Mucosa of stomach (tissue), 1 donor: ENCODE measurements around the gene CTIF.

Experiments
- H3K27me3 ChIP-seq: one replicate; pipeline ENCODE4 v1.7.0; 2013; ENCODE audit warnings: mild to moderate bottlenecking, low read length; ENCODE audit not compliant: control insufficient read depth, insufficient read depth
- H3K36me3 ChIP-seq: one replicate; pipeline ENCODE4 v1.7.0; 2013; ENCODE audit warnings: low read length; ENCODE audit not compliant: control insufficient read depth, insufficient read depth
- H3K4me1 ChIP-seq: one replicate; pipeline ENCODE4 v1.7.0; 2013; ENCODE audit warnings: mild to moderate bottlenecking, low read length; ENCODE audit not compliant: control insufficient read depth, insufficient read depth
- H3K4me3 ChIP-seq: one replicate; pipeline ENCODE4 v1.7.0; 2013; ENCODE audit warnings: low read length
- H3K9ac ChIP-seq: one replicate; pipeline ENCODE4 v1.7.0; 2013; ENCODE audit warnings: mild to moderate bottlenecking, low read length, moderate library complexity
- H3K9me3 ChIP-seq: one replicate; pipeline ENCODE4 v1.7.0; 2013; ENCODE audit warnings: mild to moderate bottlenecking, low read length, moderate library complexity; ENCODE audit not compliant: control insufficient read depth
- donor health status: Pancreatic carcinoma.

CTIF gene

DNA sequence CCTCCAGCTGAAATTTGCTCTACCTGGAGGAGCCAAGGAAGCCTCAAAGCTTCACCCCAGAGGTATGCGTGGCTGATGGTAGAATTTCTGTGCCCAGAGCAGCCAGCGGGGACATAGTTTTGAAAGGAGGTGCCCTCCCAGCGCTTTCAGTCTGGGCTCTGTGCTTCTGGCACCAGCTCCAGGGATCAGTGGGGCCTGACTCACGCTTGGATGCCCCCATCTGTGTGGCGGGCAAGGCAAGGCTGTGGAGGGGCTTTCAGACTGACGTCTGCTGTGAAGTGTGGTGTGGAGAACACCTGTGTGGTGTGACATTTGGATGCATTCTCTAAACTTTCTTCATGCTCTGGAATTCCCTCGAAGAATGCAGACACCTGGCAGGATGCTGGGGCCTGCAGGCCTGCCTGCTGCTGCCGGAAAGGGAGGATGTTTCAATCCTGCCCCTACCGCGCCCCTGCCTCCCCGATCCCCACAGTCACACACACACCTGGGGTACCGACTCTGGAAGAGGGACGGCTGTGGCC lies 84.1 kb downstream of the CTIF start:
- H3K4me1 ChIP-seq: no peaks in the 10 kb centered on the region
- H3K4me3 ChIP-seq: no peak overlapping the region
- H3K27me3 ChIP-seq: no peaks in the 10 kb centered on the region
- H3K9me3 ChIP-seq: no peaks in the 10 kb centered on the region
- H3K36me3 ChIP-seq: no peaks in the 10 kb centered on the region
- H3K9ac ChIP-seq: no peak overlapping the region

DNA sequence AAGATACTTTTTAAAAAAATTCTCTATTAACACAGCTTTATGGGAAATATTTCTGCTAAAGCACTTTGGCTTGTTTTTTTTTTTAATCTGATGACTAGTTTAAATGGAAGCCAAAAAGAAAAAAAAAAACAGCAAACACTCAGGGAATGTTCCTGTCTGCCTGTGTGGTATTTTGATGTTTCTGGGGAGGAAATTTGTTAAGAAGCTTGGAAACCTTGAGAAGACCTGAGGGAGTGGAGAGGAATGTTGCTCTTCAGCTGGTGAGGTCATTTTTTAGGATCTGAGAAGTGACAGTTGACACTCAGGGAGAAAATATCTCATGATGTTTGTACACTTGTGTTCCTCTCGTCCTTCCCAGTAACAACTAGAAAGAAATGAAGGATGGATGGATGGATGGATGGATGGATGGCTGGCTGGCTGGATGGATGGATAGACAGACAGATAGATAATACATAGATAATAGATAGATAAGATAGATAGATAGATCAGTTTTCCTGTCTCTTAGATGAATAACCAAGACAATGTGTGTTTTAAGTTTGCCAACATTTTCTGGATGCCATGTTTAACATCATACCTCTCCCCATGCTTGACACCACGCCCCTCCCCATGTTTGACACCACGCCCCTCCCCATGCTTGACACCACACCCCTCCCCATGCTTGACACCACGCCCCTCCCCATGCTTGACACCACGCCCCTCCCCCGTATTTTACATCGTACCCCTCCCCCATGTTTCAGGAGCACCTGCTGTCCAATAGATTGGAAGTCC lies 84.8 kb downstream of the CTIF start:
- Histone ChIP-seq H3K9me3 (no peaks in the 10 kb centered on the region), H3K36me3 (no peaks in the 10 kb centered on the region), H3K4me1 (no peaks in the 10 kb centered on the region), H3K27me3 (no peaks in the 10 kb centered on the region), H3K9ac (no peak overlapping the region), H3K4me3 (no peak overlapping the region)

DNA sequence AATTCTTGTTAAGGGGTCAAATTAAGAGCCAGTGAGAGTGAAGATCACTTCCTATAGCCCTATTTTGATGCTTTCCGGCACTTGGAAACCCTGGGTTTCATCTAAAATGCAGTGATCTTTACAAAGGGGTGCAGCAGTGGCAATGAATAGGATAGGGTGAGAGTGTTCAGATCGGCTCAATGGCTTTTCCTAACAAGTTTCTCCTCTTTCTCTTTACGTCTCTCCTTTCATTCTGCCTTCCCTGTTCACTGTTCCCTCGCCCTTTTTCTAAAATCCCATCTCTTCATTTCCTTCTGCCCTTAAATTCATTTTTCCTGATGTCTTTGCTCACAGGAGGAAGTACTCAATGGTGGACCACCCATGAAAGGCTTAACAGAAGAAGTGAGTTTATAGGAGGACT lies 86.0 kb downstream of the CTIF start:
- H3K27me3 ChIP-seq: no peaks in the 10 kb centered on the region
- no peaks in the 10 kb centered on the region for H3K36me3 ChIP-seq
- no peaks in the 10 kb centered on the region for H3K9me3 ChIP-seq
- no peak overlapping the region for H3K9ac ChIP-seq
- H3K4me3 ChIP-seq: no peak overlapping the region
- no peaks in the 10 kb centered on the region for H3K4me1 ChIP-seq

DNA sequence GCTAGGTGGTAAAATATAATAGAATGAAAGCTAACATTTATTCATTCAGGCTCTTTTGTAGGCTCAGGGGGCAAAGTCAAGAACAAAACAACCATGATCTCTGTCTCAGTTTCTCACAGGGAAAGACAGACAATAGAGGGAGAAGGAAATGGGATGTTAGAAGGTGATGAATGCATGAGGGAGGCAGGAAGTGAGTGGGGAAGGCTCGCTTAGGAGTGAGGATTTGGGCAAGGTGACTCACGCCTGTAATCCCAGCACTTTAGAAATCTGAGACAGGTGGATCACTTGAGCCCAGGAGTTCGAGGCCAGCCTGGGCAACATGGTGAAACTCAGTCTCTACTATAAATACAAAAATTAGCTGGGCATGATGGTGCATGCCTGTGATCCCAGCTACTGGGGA lies 88.4 kb downstream of the CTIF start:
- Histone ChIP-seq H3K9me3 (no peaks in the 10 kb centered on the region), H3K27me3 (no peaks in the 10 kb centered on the region), H3K9ac (no peak overlapping the region), H3K4me3 (no peak overlapping the region), H3K36me3 (no peaks in the 10 kb centered on the region), H3K4me1 (no peaks in the 10 kb centered on the region)

DNA sequence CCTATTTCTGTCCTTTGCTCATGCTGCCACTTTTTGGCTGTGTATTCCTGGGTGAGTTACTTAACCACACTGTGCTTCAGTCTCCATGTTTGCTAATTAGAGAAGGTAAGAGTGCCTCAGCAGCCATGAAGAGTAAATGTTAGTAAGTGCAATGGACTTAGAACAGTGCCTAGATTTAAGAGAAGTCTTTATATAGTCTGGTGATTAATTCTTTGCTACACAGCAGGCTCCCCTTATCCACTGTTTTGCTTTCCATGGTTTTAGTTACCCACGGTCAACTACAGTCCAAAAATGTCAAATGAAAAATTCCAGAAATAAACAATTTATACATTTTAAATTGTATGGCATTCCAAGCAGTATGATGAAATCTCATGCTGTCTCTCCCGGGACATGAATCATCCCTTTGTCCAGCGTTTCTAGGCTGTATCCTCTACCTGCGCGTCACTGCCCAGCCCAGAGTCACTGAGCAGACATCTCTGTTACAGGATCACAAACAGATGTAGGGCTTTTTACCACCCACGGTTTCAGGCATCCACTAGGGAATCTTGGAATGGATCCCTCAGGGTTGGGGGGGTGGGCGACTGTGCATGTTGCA lies 91.0 kb downstream of the CTIF start:
- H3K4me3 ChIP-seq: no peak overlapping the region
- H3K27me3 ChIP-seq: no peaks in the 10 kb centered on the region
- H3K9ac ChIP-seq: no peak overlapping the region
- H3K4me1 ChIP-seq: no peaks in the 10 kb centered on the region
- no peaks in the 10 kb centered on the region for H3K9me3 ChIP-seq
- H3K36me3 ChIP-seq: no peaks in the 10 kb centered on the region

DNA sequence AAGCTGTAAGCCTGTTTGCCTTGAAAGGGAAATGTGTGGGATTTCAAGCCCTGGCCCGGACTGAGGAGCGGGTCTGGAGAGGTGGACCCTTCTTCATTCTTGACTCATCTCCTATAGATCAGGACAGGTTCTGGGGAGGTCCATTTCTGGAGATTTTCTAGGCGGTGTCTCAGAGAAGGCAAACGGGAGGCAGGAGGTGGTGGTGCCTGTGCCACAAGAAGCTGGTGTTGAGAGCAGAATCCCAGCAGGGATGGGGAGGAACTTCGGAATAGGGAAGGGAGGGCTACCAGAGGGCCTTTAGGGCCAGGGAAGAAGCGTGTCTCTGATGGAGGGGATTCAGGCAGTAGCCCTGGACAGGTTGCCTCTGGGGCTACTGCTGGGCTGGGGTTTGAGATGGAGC lies 93.0 kb downstream of the CTIF start:
- Histone ChIP-seq H3K9ac (no peak overlapping the region), H3K27me3 (no peaks in the 10 kb centered on the region), H3K9me3 (no peaks in the 10 kb centered on the region), H3K4me1 (no peaks in the 10 kb centered on the region), H3K36me3 (no peaks in the 10 kb centered on the region), H3K4me3 (no peak overlapping the region)

DNA sequence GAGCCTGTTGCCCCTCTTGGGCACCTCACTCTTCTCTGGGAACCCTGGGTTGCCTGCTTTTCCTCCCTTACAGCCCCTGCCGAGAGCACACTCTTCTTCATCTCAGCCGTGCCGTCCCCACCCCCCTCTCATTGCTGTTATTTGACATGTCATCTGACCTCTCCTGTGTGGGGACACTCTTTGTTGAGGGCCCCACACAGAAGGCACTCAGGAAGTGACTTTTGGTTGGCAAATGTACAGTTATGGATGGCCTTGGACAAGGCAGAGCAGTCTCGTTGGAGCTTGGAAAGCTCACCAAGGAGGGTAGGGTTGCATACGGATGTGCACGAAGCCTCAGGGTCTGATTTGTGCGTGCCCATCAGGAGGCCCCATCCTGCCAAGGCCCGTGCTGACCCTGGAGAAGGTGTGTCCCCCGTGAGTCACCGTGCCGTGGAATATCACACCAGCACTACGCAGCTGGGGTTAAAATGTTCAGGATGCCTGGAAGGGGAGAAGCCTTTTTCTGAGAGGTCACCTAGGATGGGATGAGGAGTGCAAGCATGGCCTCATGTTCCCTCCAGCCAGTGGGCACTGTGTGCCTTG lies 93.9 kb downstream of the CTIF start:
- Histone ChIP-seq H3K4me1 (no peaks in the 10 kb centered on the region), H3K36me3 (no peaks in the 10 kb centered on the region), H3K27me3 (no peaks in the 10 kb centered on the region), H3K9me3 (no peaks in the 10 kb centered on the region), H3K4me3 (no peak overlapping the region), H3K9ac (no peak overlapping the region)

DNA sequence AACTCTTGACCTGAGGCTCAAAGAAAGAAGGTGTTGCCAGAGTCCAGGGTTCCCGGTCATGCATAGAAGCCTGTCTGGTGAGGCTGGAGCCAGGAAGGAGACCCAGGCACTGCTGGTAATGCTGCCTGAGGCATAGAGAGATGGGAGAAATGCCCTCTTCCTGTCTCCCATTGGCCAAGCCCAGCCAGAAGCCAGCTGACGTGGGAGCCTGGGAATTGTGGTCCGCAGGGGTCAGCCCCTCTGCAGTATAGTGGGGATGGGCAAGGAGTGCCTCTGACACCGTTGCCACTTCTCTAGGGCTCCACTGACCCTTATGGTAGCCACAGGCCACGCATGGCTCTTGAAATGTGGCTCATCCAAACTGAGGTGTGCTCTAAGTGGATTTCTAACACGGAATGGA lies 95.7 kb downstream of the CTIF start:
- Histone ChIP-seq H3K27me3 (no peaks in the 10 kb centered on the region), H3K4me3 (no peak overlapping the region), H3K9me3 (no peaks in the 10 kb centered on the region)

DNA sequence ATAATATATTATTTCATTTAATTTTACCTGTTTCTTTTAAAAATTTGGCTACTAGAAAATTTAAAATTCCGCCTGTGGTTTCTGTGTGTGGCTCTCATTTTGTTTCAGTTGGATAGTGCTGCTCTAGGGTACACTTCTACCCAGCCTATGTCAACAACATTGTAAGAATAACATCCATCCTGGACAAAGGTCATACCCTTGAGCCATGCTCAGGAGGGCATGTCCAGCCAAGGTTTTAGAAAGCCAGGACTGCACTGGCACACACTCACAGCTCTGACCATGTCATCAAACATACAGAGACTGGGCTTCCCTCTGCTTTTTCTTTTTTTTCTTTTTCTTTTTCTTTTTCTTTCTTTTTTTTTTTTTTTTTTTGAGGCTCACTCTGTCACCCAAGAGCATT lies 96.1 kb downstream of the CTIF start:
- Histone ChIP-seq H3K27me3 (no peaks in the 10 kb centered on the region), H3K36me3 (no peaks in the 10 kb centered on the region), H3K9me3 (no peaks in the 10 kb centered on the region), H3K9ac (no peak overlapping the region), H3K4me3 (no peak overlapping the region), H3K4me1 (no peaks in the 10 kb centered on the region)

More for the DNA sequence above, 95.7 kb downstream of the CTIF start:
- H3K36me3 ChIP-seq: no peaks in the 10 kb centered on the region
- H3K9ac ChIP-seq: no peak overlapping the region
- no peaks in the 10 kb centered on the region for H3K4me1 ChIP-seq

DNA sequence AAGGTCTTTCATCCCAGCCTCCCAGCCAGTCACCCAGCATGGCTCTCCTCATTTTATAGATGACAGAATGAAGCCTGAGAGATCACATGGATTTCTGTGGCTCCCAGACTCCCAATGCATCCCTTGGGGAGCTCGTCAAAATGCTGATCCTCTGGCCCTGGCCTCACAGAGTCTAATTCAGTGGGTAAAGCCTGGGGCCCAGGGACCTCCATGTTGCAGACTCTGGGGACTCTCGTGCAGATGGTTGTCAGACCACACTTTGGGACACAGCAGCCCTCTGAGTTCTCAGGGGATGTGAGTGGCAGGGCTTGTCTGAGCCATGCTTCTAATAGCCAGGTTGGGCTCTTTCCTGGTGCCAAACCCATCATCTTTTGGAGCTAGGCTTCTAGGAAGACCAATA lies 97.0 kb downstream of the CTIF start:
- Histone ChIP-seq H3K27me3 (no peaks in the 10 kb centered on the region), H3K9ac (no peak overlapping the region), H3K36me3 (no peaks in the 10 kb centered on the region), H3K4me3 (no peak overlapping the region), H3K4me1 (no peaks in the 10 kb centered on the region), H3K9me3 (no peaks in the 10 kb centered on the region)

DNA sequence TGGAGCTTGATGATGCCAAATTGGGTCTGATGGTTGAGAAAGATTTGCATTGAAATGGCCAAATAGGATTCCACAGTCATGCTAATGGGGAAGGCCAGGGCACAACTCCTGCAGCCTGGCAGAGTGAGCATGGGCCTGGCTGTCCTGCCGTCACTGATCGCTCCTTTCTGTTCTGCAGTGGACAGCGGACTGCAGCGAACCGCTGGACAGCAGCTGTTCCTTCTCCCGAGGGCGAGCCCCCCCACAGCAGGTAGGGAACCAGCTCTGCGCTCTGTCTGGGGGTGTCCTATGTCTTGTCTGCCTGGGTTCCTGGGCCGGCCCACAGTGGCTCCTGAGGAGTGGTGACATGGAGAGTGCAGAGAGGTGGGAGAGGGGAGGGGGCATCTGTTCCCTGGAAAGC lies 97.6 kb downstream of the CTIF start:
- H3K4me1 ChIP-seq: no peaks in the 10 kb centered on the region
- no peak overlapping the region for H3K9ac ChIP-seq
- H3K27me3 ChIP-seq: no peaks in the 10 kb centered on the region
- no peak overlapping the region for H3K4me3 ChIP-seq
- H3K36me3 ChIP-seq: no peaks in the 10 kb centered on the region
- no peaks in the 10 kb centered on the region for H3K9me3 ChIP-seq
